HepG2 (cell line): ENCODE measurements around the gene OAT. TPM values are rescaled to one million over a fixed set of nuclear protein-coding genes. Genes with fewer than 3 reads are reported as not detected.

Experiments used
- ATAC-seq: fragments of 200-7000 bp; cut with Tn5 transposase; 3 replicates; pipeline ENCODE4 v1.9.1; 2020; ENCODE audit warnings: mild to moderate bottlenecking, moderate library complexity
- BruUV-seq: library from RNA; stranded (reverse); fragments of 400-500 nt; replicated peaks from 2 replicates; lab custom pipeline; 2021; lab: Mats Ljungman, UMichigan
- CTCF ChIA-PET: fragments of 300-600 bp; formaldehyde crosslinking; extraction: SDS; loops from one replicate; lab custom pipeline; 2021; ENCODE audit warnings: low total read pairs, inconsistent platforms, low intra/inter-chr PET ratio; lab: Yijun Ruan, JAX
- POLR2A ChIA-PET: fragments of 350-600 bp; sonication (Branson Sonifier 250); formaldehyde crosslinking; loops from one replicate; lab custom pipeline; 2020; ENCODE audit warnings: antibody characterized with exemption, inconsistent platforms; lab: Yijun Ruan, JAX
- DNase-seq: peaks from one replicate; pipeline ENCODE4 v3.0.0-alpha.2; 2015; ENCODE audit warnings: low spot score
- FAIRE-seq: peaks from 3 replicates; lab custom pipeline; 2011; peaks lifted over from hg19 to GRCh38; lab: Jason Lieb, UNC
- H2AFZ ChIP-seq: one replicate; pipeline ENCODE4 v1.6.1; 2011; ENCODE audit warnings: low read length, inconsistent platforms
- H3K27ac ChIP-seq: fragments of 300-600 bp; 3 replicates; pipeline ENCODE4 v1.8.0; 2011; ENCODE audit warnings: mixed run types, mild to moderate bottlenecking, mixed read lengths, low read length, inconsistent platforms; ENCODE audit not compliant: insufficient read depth; ENCODE audit errors: extremely low read length
- H3K27me3 ChIP-seq, 2 experiments: fragments of 200-600 bp in 1 of 2; 2 replicates in 1 of 2; 3 replicates in 1 of 2; pipeline versions ENCODE4 v1.6.0 to v1.8.0; 2011; ENCODE audit warnings: low read length in 2 of 2, mild to moderate bottlenecking in 2 of 2, moderate library complexity in 2 of 2, inconsistent platforms in 1 of 2; ENCODE audit not compliant: insufficient read depth in 2 of 2, control insufficient read depth in 1 of 2
- H3K36me3 ChIP-seq, 2 experiments: fragments of 200-600 bp in 1 of 2; replicated peaks in 1 of 2; 2 replicates in 1 of 2; 3 replicates in 1 of 2; pipeline versions ENCODE4 v1.5.1 to v1.8.0; 2011; ENCODE audit warnings: low read length in 2 of 2, inconsistent platforms in 1 of 2; ENCODE audit not compliant: insufficient read depth in 2 of 2, control insufficient read depth in 1 of 2
- H3K4me1 ChIP-seq: 2 replicates; pipeline ENCODE4 v1.5.1; 2012; ENCODE audit warnings: low read length, inconsistent platforms; ENCODE audit not compliant: insufficient read depth
- H3K4me2 ChIP-seq: 2 replicates; pipeline ENCODE4 v1.6.0; 2011; ENCODE audit warnings: low read depth, low read length, inconsistent platforms
- H3K4me3 ChIP-seq, 3 experiments: fragments of 200-600 bp in 1 of 3; sonication (generic), shearing (Covaris generic) in 1 of 3; replicated peaks in 1 of 3; 2 replicates each; pipeline ENCODE4 v1.5.1; 2011 to 2016; ENCODE audit warnings: low read length in 3 of 3, inconsistent platforms in 2 of 3, low read depth in 2 of 3, mild to moderate bottlenecking in 2 of 3, control low read depth in 1 of 3, mixed read lengths in 1 of 3; ENCODE audit not compliant: insufficient read depth in 1 of 3
- H3K79me2 ChIP-seq: one replicate; pipeline ENCODE4 v1.6.1; 2011; ENCODE audit warnings: low read length, inconsistent platforms; ENCODE audit not compliant: insufficient read depth
- H3K9ac ChIP-seq: 2 replicates; pipeline ENCODE4 v1.6.0; 2011; ENCODE audit warnings: mild to moderate bottlenecking, low read depth, low read length, inconsistent platforms; ENCODE audit not compliant: insufficient read depth
- H3K9me3 ChIP-seq: 2 replicates; pipeline ENCODE4 v1.5.1; 2012; ENCODE audit warnings: mild to moderate bottlenecking, low read length
- H4K20me1 ChIP-seq: 2 replicates; pipeline ENCODE4 v1.6.0; 2011; ENCODE audit warnings: inconsistent platforms, mild to moderate bottlenecking, low read length, moderate library complexity; ENCODE audit not compliant: insufficient read depth
- PAWR ChIP-seq: sonication (generic); formaldehyde crosslinking; IDR thresholded peaks from 2 replicates; pipeline ENCODE4 v1.4.0; 2020; ENCODE audit warnings: missing genetic modification reagents, mild to moderate bottlenecking, borderline replicate concordance
- STAG1 ChIP-seq: sonication (generic); formaldehyde crosslinking; IDR thresholded peaks from 2 replicates; pipeline ENCODE4 v1.4.0; 2020; ENCODE audit warnings: missing genetic modification reagents
- ZFYVE20 ChIP-seq: sonication (generic); formaldehyde crosslinking; IDR thresholded peaks from 2 replicates; pipeline ENCODE4 v1.8.0; 2023; ENCODE audit warnings: low read depth, mild to moderate bottlenecking, moderate library complexity, missing genetic modification reagents, borderline replicate concordance
- WGBS: methylation state at CpG from one replicate; pipeline ENCODE4 v1.1.6; 2017; ENCODE audit warnings: low lambda C conversion rate; 5-methylcytosine and 5-hydroxymethylcytosine counted together
- in situ Hi-C: cut with HindIII; loops from 2 replicates; pipeline ENCODE4 v1.10.0; 2017; ENCODE audit warnings: low pct_unique_long_range_greater_than_20kb; ENCODE audit not compliant: extremely low pct_ligation_motif_present
- intact Hi-C: fragments of 100-400 bp; cut with micrococcal nuclease; formaldehyde crosslinking; loops from one replicate; pipeline ENCODE4 v1.10.0; 2022; ENCODE audit not compliant: unreplicated experiment
- polyA plus RNA-seq, 8 experiments: library from polyadenylated mRNA; depleted of rRNA in 3 of 8; stranded (reverse) in 7 of 8; unstranded in 1 of 8; fragments of >200 nt; fragmentation: Illumina TruSeq in 4 of 8; extraction: Trizol in 4 of 8; gene quantifications; 2 replicates each; pipeline versions ENCODE4 v1.2.1 to v1.2.3, GENCODE V29; 2011 to 2016; ENCODE audit warnings: low read depth in 4 of 8, missing spikeins in 1 of 8, mixed read lengths in 1 of 8; ENCODE audit not compliant: insufficient read depth in 1 of 8
- total RNA-seq, 5 experiments: library from RNA; depleted of rRNA; stranded (reverse); fragments of >200 nt; fragmentation: Illumina TruSeq; extraction: Trizol; gene quantifications; 2 replicates each; pipeline ENCODE4 v1.2.3, GENCODE V29; 2016; ENCODE audit warnings: low read depth in 1 of 5
- TF ChIP-seq, protein P1 (sequence below): sonication (generic); formaldehyde crosslinking; IDR thresholded peaks from one replicate; pipeline ENCODE4 v1.5.1; 2020; ENCODE audit warnings: mild to moderate bottlenecking, missing genetic modification reagents; ENCODE audit errors: not compliant biosample characterization

OAT gene
- total and polyA plus RNA-seq, 2 of the 13 experiments (the other 11 are each of a cell fraction or from before 2014, with no cell fraction given): 87.8 to 96.7 TPM

GRCh38 chr10:124384591-124385190, 34.0 kb downstream of the OAT start (continued):
- TF ChIP-seq, protein P1, sequence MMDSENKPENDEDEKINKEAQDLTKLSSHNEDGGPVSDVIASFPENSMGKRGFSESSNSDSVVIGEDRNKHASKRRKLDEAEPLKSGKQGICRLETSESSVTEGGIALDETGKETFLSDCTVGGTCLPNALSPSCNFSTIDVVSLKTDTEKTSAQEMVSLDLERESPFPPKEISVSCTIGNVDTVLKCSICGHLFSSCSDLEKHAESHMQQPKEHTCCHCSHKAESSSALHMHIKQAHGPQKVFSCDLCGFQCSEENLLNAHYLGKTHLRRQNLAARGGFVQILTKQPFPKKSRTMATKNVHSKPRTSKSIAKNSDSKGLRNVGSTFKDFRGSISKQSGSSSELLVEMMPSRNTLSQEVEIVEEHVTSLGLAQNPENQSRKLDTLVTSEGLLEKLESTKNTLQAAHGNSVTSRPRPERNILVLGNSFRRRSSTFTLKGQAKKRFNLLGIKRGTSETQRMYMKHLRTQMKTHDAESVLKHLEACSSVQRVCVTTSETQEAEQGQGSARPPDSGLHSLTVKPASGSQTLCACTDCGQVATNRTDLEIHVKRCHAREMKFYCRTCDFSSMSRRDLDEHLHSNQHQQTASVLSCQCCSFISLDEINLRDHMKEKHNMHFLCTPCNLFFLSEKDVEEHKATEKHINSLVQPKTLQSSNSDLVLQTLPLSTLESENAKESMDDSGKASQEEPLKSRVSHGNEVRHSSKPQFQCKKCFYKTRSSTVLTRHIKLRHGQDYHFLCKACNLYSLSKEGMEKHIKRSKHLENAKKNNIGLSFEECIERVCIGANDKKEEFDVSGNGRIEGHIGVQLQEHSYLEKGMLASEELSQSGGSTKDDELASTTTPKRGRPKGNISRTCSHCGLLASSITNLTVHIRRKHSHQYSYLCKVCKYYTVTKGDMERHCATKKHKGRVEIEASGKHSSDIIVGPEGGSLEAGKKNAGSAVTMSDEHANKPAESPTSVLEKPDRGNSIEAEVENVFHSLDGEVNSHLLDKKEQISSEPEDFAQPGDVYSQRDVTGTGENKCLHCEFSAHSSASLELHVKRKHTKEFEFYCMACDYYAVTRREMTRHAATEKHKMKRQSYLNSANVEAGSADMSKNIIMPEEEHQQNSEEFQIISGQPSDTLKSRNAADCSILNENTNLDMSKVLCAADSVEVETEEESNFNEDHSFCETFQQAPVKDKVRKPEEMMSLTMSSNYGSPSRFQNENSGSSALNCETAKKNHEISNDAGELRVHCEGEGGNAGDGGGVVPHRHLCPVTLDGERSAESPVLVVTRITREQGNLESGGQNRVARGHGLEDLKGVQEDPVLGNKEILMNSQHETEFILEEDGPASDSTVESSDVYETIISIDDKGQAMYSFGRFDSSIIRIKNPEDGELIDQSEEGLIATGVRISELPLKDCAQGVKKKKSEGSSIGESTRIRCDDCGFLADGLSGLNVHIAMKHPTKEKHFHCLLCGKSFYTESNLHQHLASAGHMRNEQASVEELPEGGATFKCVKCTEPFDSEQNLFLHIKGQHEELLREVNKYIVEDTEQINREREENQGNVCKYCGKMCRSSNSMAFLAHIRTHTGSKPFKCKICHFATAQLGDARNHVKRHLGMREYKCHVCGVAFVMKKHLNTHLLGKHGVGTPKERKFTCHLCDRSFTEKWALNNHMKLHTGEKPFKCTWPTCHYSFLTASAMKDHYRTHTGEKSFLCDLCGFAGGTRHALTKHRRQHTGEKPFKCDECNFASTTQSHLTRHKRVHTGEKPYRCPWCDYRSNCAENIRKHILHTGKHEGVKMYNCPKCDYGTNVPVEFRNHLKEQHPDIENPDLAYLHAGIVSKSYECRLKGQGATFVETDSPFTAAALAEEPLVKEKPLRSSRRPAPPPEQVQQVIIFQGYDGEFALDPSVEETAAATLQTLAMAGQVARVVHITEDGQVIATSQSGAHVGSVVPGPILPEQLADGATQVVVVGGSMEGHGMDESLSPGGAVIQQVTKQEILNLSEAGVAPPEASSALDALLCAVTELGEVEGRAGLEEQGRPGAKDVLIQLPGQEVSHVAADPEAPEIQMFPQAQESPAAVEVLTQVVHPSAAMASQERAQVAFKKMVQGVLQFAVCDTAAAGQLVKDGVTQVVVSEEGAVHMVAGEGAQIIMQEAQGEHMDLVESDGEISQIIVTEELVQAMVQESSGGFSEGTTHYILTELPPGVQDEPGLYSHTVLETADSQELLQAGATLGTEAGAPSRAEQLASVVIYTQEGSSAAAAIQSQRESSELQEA: no peak

- no peak overlapping the region for H2AFZ ChIP-seq
- H3K9ac ChIP-seq: no peak overlapping the region
- POLR2A ChIA-PET: no interaction called here
- no peaks in the 10 kb centered on the region for H3K79me2 ChIP-seq
- no peak overlapping the region for H3K4me2 ChIP-seq
- intact Hi-C loops: no loop called here
- DNase-seq (no peak), ATAC-seq (no peak), FAIRE-seq (no peak)
- CTCF ChIA-PET: no interaction called here
- no peaks in the 10 kb centered on the region for H3K9me3 ChIP-seq
- WGBS: 65% methylated on average over 4 of the region's 4 CpGs
- in situ Hi-C loops: loop anchor here (10.0 kb wide), 1 partner anchor 799 kb away; no protein-coding TSS in a partner anchor
- H4K20me1 ChIP-seq: no peaks in the 10 kb centered on the region
- no peaks in the 10 kb centered on the region for H3K36me3 ChIP-seq
- TF ChIP-seq PAWR (CRISPR knock-in tag) (no peak), STAG1 (peak; percentile 8; the same call in 1 of the 2 replicates), ZFYVE20 (CRISPR knock-in tag) (no peak)
- no TSS peak for BruUV-seq
- peaks cover 6 to 55% of the 10 kb centered on the region in 2 experiments for H3K27me3 ChIP-seq
- H3K4me1 ChIP-seq: peaks cover 21% of the 10 kb centered on the region
- H3K4me3 ChIP-seq: no peak overlapping the region
- no peak overlapping the region for H3K27ac ChIP-seq
These were observed 34.6 kb downstream of the OAT start for GRCh38 chr10:124384172-124384571.
